GM21737 (cell line): Measurements from ENCODE around the gene TEX22.

Source experiments
- ATAC-seq: cut with Tn5 transposase; IDR thresholded peaks from one replicate; pipeline ENCODE4 v1.9.1; 2021; ENCODE audit warnings: mild to moderate bottlenecking, moderate library complexity; ENCODE audit not compliant: unreplicated experiment

Gene TEX22

GRCh38 chr14:105366386-105367074, 31.8 kb upstream of the TEX22 start:
- ATAC-seq: no peak

- no peak for ATAC-seq
Measured at GRCh38 chr14:105367116-105368031, 31.0 kb upstream of the TEX22 start.

DNA sequence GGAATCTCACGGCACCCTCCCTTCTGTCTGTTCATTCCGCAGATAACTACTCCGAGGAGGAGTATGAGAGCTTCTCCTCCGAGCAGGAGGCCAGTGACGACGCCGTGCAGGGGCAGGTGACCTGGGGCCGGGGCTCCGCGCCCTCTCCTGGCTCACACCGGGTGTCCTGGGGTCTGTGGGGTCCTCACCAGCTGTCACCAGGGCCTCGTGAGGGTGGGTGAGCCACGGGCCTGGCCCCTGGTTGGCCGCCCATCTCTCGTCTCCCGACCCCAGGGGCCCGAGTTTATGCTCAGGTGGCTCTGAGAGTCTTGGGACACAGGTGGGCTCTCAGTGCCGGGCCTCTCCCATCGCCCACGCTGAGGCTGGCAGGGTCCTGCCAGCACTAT, 30.3 kb upstream of the TEX22 start:
- no peak for ATAC-seq

DNA sequence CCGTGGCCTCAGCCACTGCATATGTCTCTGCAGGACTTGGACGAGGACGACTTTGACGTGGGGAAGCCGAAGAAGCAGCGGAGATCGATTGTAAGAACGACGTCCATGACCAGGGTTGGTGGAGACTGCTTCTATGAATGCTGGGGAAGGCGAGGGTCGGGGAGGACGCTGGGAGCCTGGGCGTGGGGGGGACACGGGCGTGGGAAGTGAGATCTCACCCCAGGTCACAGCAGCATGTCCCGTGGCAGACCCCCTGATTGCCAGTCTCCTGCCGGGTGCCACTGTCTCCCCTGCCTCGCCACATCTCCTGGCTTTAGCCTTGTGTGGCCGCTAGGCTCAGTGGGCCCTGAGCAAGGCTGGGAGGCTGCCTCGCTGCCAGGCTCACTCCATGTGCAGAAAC, 29.9 kb upstream of the TEX22 start:
- ATAC-seq: no peak

DNA sequence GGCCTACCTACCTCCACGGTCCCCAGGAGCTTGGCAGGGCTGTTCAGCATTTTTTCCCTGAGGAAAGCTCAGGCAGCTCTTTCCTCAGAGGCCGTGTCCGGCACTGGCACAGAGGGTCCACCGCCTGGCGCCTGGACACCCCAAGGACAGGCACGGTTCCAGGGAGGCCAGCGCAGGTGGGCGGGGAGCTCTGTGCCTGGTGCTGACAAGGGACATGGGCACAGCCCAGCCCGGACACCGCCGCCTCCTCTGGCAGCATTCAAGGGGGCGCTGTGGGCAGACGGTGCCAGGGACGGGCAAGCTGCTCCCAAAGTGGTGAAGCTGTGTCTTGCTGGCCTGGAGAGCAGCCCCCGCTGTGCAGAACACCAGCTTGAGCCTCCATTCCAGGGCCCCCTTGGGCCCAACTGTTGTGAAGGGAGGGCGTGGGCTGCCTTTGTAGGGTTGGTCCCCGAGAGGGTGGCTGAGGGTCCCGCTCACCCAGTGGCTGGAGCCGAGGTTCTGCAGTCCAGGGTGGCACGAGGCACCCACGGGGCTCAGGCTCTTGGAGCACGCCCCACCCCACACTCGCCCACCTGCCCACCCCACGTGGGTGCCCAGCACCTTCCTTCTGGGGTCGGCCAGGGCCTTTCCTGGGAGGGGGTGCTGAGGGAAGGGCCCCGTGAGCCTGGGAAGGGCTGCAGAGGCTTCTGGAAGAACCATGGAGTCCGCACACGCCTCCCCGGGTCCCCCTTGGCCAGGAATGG, 29.3 kb upstream of the TEX22 start:
- ATAC-seq: no peak

DNA sequence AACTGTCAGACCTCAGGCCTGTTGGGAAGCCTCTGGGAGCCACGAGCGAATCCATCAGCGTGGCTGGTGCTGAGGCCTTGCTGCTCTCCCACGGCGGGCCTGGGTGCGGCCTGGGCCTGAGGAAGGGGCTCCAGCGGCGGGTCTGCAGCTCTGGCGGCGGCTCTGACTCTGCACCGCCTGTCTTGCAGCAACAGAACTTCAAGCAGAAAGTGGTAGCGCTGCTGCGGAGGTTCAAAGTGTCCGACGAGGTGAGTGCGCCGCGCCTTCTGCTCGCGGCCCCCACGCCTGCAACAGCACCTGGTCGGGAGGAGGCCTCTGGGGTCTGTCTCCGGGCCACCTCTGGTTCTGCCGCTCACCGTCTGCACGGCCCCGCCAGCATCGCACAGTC, 28.7 kb upstream of the TEX22 start:
- ATAC-seq: no peak

DNA sequence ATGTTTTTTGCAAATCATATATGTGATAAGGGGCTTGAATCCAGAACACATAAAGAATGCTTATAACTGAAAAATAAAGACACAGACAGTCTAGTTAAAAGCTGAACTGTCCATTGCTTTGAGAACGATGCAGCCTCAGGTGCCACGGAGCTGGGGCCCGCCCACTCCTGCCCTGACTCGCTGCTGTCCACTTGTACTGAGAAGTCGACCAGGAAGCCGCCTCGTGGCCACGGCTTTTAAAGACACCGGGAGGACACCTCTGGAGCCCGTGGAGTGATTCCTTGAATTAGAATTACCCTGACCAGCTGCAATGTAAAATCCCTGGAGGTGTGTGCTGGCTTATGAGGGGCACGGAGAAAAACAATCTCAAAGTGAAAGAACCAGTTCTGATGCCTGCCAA, 23.9 kb upstream of the TEX22 start:
- no peak for ATAC-seq

DNA sequence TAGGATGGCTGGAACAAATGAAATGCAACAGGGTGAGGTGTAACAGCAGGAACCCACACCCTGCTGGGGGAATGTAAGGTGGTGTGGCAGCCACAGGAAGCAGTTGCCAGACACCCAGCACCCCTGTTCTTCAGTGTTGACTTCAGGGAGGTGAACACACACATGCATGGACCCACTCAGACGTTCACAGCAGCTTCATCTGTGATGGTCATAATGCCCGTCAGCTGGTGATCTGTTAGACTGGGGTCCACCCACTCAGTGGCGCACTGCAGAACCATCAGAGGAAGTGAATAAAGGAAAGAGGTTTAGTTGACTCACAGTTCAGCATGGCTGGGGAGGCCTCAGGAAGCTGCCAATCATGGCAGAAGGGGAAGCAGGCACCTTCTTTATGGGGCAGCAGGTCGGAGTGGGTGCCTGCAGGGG, 22.7 kb upstream of the TEX22 start:
- no peak for ATAC-seq

DNA sequence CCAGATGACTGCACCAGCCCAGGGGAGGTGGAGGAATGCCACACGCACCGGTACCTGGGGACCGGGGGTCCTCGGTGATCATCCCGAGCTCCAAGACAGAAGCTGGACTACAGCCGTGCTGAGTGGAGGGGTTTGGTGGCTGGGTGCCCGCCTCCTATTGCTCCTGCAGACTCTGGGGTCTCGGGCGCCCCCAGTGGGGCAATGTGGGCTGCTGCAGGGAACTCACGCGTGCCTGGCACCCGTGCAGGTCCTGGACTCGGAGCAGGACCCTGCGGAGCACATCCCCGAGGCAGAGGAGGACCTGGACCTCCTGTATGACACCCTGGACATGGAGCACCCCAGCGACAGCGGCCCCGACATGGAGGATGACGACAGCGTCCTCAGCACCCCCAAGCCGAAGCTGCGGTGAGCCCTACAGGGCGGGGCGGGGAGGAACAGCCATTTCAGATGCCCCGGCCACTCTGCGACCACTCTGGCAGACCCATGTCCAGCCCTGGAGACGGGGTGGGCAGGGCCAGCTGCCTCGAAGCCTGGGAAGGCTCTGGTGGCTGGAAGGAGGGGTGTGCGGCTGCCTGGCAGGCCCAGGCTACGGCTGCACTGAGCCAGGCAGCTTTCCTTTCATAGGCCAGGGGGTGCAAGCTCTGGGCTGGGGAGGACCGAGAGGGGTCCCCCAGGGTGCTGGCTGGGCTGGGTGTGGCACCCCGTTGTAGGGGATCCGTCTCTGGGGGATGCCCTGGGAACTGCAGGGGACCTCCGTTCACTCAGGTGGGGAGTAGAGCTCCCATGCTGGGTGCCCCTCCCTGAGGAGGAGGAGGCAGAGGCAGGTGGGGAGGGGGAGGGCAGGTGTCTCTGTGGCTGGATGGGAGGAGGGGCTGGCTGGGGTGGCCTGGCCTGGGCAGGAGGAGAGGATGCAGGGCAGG, 21.6 kb upstream of the TEX22 start:
- no peak for ATAC-seq

- no peak for ATAC-seq
Measured at GRCh38 chr14:105377555-105378182, 20.7 kb upstream of the TEX22 start.

DNA sequence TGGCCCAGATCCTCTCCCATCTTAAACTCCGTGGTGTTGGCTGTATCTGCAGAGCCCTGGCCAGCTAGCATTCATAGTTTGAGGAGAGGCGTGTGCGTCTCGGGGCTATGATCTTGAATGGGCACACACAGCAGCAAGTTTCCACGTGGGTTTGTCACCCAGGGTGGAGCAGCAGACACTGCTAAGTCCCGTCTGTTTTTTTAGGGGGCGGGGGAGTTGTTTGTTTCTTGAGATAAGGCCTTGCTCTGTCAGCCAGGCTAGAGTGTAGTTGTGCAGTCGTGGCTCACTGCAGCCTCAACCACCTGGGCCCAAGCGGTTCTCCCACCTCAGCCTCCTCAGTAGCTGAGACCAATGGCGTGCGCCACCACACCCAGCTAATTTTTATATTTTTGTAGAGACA, 20.1 kb upstream of the TEX22 start:
- ATAC-seq: no peak

DNA sequence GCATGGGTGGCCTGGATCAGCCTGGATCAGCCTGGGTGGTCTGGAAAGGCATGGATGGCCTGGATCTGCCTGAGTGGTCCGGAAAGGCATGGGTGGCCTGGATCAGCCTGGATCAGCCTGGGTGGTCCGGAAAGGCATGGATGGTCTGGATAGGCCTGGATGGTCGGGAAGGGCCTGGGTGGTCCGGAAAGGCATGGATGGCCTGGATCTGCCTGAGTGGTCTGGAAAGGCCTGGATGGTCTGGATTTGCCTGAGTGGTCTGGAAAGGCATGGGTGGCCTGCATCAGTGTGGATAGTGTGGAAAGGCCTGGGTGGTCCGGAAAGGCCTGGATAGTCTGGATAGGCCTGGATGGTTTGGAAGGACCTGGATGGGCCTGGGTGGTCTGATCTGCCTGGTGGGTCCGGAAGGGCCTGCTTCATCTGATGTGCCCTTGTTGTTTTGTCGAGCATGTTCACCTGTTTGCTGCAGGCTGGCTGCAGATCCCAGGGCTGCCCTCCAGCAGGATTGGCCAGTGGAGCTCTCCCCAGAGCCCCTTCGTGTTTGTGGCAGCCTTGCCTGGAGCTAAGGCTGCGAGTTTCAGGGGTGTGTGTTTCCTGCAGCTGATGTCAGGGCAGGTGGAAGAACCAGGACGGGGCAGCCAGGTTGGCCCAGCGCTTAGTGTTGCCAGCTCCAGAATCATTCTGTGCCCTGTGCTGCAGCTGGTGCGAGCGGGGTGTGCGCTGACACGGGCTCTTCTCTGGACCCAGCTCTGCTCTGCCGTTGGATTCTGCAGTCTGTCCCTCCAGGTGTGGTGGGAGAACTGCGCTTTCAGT, 19.3 kb upstream of the TEX22 start:
- no peak for ATAC-seq

DNA sequence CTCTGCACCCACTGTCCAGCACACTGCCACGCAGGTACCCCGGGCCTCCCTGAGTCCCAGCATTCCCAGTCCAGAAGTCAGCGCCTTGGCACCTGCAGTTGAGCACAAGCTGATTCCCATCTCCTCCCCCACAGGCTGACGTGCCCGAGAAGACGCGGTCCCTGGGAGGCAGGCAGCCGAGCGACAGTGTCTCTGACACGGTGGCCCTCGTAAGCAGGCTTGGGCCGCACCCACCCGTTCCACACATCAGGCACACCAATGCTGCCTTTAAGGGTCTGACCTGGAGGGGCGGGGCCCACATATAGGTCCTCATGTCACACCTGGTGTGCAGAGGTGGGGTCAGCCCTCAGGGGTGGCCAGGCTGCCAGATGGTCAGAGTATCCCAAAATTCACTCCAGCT, 18.4 kb upstream of the TEX22 start:
- no peak for ATAC-seq

- ATAC-seq: no peak
Measured at GRCh38 chr14:105380756-105381155, 17.6 kb upstream of the TEX22 start.

DNA sequence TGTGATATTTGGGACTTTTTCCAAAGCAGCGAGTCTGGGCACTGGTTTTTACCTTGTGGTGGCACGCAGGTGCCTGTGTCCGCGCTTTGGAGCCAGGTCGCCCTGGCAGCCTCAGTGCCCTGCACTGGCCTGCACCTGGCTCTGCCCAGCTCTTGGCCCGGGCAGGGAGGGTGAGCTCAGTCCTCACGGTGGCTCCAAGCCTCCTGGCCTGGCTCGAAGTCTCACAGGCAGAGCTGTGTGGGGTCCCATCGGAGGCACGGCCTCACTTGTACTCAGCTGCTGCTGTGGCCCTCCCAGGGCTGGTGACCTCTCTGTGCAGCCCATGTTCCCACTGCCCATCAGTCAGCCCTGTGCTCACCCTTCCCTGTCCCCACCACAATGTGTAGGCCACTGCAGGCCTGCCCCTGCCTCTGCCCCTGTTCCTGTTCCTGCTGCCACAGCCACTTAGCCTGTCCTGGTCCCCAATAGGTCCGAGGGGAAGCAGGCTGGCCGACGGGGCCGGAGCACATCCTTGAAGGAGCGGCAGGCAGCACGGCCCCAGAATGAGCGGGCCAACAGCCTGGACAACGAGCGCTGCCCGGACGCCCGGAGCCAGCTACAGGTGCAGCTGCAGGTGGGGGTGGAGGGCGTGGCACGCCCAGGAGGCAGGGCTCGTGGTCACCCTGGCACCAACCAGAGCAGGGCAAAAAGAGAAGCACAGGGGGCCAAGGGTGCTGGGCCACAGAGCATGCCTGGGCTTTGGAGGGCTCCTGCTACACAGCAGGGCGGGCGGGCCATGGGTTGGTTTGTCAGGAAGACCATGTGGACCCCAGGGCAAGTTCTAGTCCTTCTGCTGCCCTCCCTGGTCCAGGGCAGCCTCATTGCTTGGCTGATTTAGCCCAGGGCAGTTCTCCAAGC, 16.6 kb upstream of the TEX22 start:
- ATAC-seq: no peak

DNA sequence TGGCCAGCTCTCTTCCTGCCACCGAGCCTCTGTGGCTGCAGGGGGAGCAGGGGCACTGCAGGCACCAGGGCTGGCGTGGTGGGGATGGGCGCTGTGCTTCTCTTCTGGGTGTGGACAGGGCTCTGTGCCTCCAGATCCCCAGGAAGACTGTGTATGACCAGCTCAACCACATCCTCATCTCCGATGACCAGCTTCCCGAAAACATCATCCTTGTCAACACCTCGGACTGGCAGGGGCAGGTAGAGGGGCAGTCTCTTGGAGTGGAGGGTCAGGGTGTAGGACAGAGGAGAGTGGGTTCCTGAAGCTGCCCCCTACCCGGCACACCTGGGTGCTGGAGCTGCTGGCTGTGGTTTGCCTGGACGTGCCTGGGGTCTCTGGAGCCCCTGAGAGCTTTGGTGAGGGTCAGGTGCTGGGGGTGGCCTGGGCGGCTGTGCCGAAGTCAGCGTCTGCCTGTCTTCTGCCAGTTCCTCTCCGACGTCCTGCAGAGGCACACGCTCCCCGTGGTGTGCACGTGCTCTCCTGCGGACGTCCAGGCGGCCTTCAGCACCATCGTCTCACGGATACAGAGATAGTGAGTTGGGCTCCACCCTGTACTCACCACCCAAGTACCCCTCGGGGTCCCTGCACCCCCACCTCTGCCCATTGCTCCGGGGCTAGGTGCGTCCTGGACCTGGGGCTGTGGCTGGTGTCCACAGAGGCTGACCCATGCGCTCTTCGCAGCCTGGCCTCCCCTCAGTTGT, 15.8 kb upstream of the TEX22 start:
- ATAC-seq: no peak

DNA sequence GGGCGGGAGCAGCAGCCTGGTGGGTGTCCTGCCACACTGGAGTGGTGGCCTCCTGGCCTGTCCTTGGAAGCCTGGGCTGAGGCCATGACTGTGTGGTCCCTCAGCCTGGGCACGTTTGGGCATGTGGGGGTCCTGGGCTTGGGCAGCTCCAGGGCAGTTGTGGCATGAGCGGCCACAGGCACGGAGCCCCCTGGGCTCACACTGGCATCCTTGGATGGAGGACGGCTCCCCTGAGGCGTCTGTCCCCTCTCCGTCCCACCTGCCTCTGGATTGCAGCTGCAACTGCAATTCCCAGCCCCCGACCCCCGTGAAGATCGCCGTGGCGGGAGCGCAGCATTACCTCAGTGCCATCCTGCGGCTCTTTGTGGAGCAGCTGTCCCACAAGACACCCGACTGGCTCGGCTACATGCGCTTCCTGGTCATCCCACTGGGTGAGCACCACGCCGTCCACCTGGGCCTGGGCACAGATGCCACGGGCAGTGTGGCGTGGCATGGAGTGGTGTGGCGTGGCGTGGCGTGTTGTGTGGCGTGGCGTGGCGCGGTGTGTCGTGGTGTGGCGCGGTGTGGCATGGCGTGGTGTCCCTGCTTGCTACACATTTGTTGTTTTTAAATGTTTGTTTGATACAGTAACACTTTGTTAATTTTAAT, 15.1 kb upstream of the TEX22 start:
- ATAC-seq: no peak
